ENCODE measurements around the gene MCTP1. TPM values are rescaled to one million over a fixed set of nuclear protein-coding genes. Genes with fewer than 3 reads are reported as not detected.

MCTP1 gene
- total and polyA plus RNA-seq, 9 of the 15 experiments (the other 6 are each of a cell fraction or from before 2014, with no cell fraction given) = 0.04 to 0.93 (median 0.06) TPM; not detected in 4

DNA sequence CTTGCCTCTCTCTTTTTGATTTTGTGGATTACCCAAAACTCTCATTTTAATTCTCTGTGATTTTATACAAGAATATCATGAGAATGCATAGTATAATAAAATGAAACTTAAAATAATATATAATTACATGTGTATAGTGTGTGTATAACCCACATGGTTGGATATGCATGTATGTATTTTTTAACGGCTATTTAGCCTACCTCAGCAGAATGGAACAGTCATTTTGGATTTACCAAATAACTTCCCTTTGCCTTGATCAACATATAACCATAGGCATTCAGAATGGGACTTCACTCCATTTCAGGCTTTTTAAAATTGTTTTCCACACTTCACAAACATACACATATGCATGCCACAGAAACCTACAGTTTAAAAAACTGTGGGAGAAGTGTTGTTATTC is 505.2 kb downstream of the MCTP1 start (continued):
- no peak for TF ChIP-seq BCLAF1 (IDR thresholded peaks at IDR 0.05; ENCODE audit: borderline replicate concordance in 1 of 2, control insufficient read depth in 1 of 2, low read depth in 2 of 2, low read length in 1 of 2)

DNA sequence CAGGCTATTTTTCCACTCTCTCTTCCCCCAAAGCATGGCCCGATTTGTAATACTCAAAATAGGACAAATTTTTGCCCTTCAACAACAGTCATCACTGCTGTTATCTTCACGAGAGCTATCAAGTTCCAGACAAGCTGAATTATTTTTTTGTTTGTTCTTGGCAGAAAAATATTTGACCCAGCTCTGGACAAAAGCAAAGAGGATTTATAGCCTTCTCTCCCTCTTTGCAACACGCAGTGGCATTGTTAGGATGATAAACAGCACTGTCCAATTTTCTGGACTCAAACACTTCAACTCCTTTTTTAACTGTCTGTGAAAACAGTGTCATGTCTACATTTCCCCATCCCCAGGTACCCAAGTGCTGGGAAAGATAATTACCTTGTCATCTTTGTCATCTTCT is 506.2 kb downstream of the MCTP1 start:
- H3K4me1 ChIP-seq (replicated peaks in 1 of 2; ENCODE audit: control insufficient read depth in 2 of 2, insufficient read depth in 2 of 2, low read length in 2 of 2) = no peaks in the 10 kb centered on the region
- H2AFZ ChIP-seq (ENCODE audit: low read depth, low read length) = no peak overlapping the region
- FAIRE-seq (no peak), DNase-seq (ENCODE audit: extremely low read depth in 1 of 4, low spot score in 3 of 4) (no peak), ATAC-seq (no peak)
- in situ Hi-C loops (cut with MboI) (no loop called here), intact Hi-C loops (cut with micrococcal nuclease) (no loop called here)
- no peaks in the 10 kb centered on the region for H4K20me1 ChIP-seq (replicated peaks; ENCODE audit: control insufficient read depth, insufficient read depth, low read length)
- H3K4me3 ChIP-seq = no peak overlapping the region
- BruUV-seq (replicated peaks) = no TSS peak
- H3K27me3 ChIP-seq (ENCODE audit: control insufficient read depth in 2 of 2, insufficient read depth in 2 of 2, low read length in 2 of 2) = no peaks in the 10 kb centered on the region
- ChIA-PET CTCF (ENCODE audit: low intra/inter-chr PET ratio) (no interaction called here), POLR2A (no interaction called here)
- H3K4me2 ChIP-seq (ENCODE audit: insufficient read depth, low read length) = no peak overlapping the region
- H3K9me1 ChIP-seq (ENCODE audit: control insufficient read depth, insufficient read depth, low read length) = no peaks in the 10 kb centered on the region
- no peak overlapping the region for H3K27ac ChIP-seq (ENCODE audit: extremely low read depth, low read depth, low read length)
- H3K9ac ChIP-seq (ENCODE audit: insufficient read depth in 1 of 2, low read depth in 2 of 2, low read length in 2 of 2) = no peak overlapping the region
- no peaks in the 10 kb centered on the region for H3K36me3 ChIP-seq (ENCODE audit: control insufficient read depth, insufficient read depth, low read length)
- H3K79me2 ChIP-seq (ENCODE audit: control insufficient read depth, insufficient read depth, low read length) = no peaks in the 10 kb centered on the region
- TF ChIP-seq MCM5 (IDR thresholded peaks at IDR 0.05; ENCODE audit: low read depth) (no peak), FUS (optimal IDR thresholded peaks at IDR 0.05; ENCODE audit: low read depth, low read length) (no peak), FOXK1 (CRISPR knock-in tag; IDR thresholded peaks at IDR 0.05; ENCODE audit: borderline replicate concordance) (no peak), SRSF9 (IDR thresholded peaks at IDR 0.05; ENCODE audit: borderline replicate concordance, low read depth, low read length) (no peak), GABPA (tag; conservative IDR thresholded peaks at IDR 0.05; ENCODE audit: low read depth) (no peak)
- TF ChIP-seq, protein P1, sequence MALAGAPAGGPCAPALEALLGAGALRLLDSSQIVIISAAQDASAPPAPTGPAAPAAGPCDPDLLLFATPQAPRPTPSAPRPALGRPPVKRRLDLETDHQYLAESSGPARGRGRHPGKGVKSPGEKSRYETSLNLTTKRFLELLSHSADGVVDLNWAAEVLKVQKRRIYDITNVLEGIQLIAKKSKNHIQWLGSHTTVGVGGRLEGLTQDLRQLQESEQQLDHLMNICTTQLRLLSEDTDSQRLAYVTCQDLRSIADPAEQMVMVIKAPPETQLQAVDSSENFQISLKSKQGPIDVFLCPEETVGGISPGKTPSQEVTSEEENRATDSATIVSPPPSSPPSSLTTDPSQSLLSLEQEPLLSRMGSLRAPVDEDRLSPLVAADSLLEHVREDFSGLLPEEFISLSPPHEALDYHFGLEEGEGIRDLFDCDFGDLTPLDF (CRISPR knock-in tag; IDR thresholded peaks at IDR 0.05) = no peak
- no peaks in the 10 kb centered on the region for H3K9me3 ChIP-seq (replicated peaks; ENCODE audit: control insufficient read depth, insufficient read depth, low read depth, low read length)
- 0% methylated on average over 3 of the region's 3 CpGs for WGBS (ENCODE audit: insufficient coverage, low coverage, missing lambda C conversion rate)
